HepG2 (cell line): ENCODE data around the gene RASL12. TPM values are rescaled to one million over a fixed set of nuclear protein-coding genes. Genes with fewer than 3 reads are reported as not detected.
A peak's percentile ranks its signal among the peaks of the same experiment; 100 is the strongest.

Experiments used
- ARID3A ChIP-seq: IDR thresholded peaks from 2 replicates; pipeline ENCODE4 v1.6.1; 2012; ENCODE audit warnings: low read depth, low read length, improper control_type of control experiment
- DDIT3 ChIP-seq: sonication (generic); formaldehyde crosslinking; IDR thresholded peaks from 2 replicates; pipeline ENCODE4 v1.4.0; 2020; ENCODE audit warnings: mild to moderate bottlenecking, missing genetic modification reagents
- EEA1 ChIP-seq: sonication (generic); formaldehyde crosslinking; IDR thresholded peaks from 2 replicates; pipeline ENCODE4 v1.5.1; 2020; ENCODE audit warnings: mild to moderate bottlenecking, missing genetic modification reagents, borderline replicate concordance
- FUBP1 ChIP-seq: sonication (generic); formaldehyde crosslinking; IDR thresholded peaks from 2 replicates; pipeline ENCODE4 v1.5.1; 2020; ENCODE audit warnings: missing genetic modification reagents, mild to moderate bottlenecking, borderline replicate concordance
- GPN1 ChIP-seq: sonication (generic); formaldehyde crosslinking; IDR thresholded peaks from 2 replicates; pipeline ENCODE4 v1.5.1; 2020; ENCODE audit warnings: missing genetic modification reagents, borderline replicate concordance
- PHF8 ChIP-seq: sonication (generic); formaldehyde crosslinking; IDR thresholded peaks from 2 replicates; pipeline ENCODE4 v1.5.0; 2020; ENCODE audit warnings: missing genetic modification reagents
- PRDM10 ChIP-seq: sonication (generic); formaldehyde crosslinking; IDR thresholded peaks from 2 replicates; pipeline ENCODE4 v1.4.0; 2020; ENCODE audit warnings: low read depth, missing genetic modification reagents
- PREB ChIP-seq: sonication (generic); formaldehyde crosslinking; IDR thresholded peaks from 2 replicates; pipeline ENCODE4 v1.4.0; 2020; ENCODE audit warnings: missing genetic modification reagents
- PRPF4 ChIP-seq: fragments of 200-400 bp; formaldehyde crosslinking; IDR thresholded peaks from 2 replicates; pipeline ENCODE4 v1.6.1; 2016; ENCODE audit warnings: low read length, low read depth; ENCODE audit not compliant: poor library complexity, severe bottlenecking
- REXO4 ChIP-seq: sonication (generic); formaldehyde crosslinking; IDR thresholded peaks from 2 replicates; pipeline ENCODE4 v1.8.0; 2022; ENCODE audit warnings: missing genetic modification reagents, mild to moderate bottlenecking, borderline replicate concordance
- RNF2 ChIP-seq: fragments of 450-650 bp; conservative IDR thresholded peaks from 2 replicates; pipeline ENCODE4 v1.6.1; 2016; ENCODE audit warnings: low read depth
- RXRB ChIP-seq: IDR thresholded peaks from 2 replicates; pipeline ENCODE4 v1.6.1; 2016; ENCODE audit warnings: borderline replicate concordance, missing genetic modification reagents, missing compliant biosample characterization
- ZNF207 ChIP-seq: fragments of 450-650 bp; IDR thresholded peaks from 2 replicates; pipeline ENCODE4 v1.6.1; 2016; ENCODE audit warnings: antibody characterized with exemption, borderline replicate concordance
- ZNF512B ChIP-seq: sonication (generic); formaldehyde crosslinking; IDR thresholded peaks from 2 replicates; pipeline ENCODE4 v1.5.1; 2020; ENCODE audit warnings: missing genetic modification reagents, mild to moderate bottlenecking, borderline replicate concordance
- ZNF547 ChIP-seq: sonication (generic); formaldehyde crosslinking; IDR thresholded peaks from 2 replicates; pipeline ENCODE4 v1.5.1; 2020; ENCODE audit warnings: mild to moderate bottlenecking, missing genetic modification reagents
- ZNF746 ChIP-seq: sonication (generic); formaldehyde crosslinking; IDR thresholded peaks from 2 replicates; pipeline ENCODE4 v1.8.0; 2022; ENCODE audit warnings: mild to moderate bottlenecking, missing genetic modification reagents
- polyA plus RNA-seq, 8 experiments: library from polyadenylated mRNA; depleted of rRNA in 3 of 8; stranded (reverse) in 7 of 8; unstranded in 1 of 8; fragments of >200 nt; fragmentation: Illumina TruSeq in 4 of 8; extraction: Trizol in 4 of 8; gene quantifications; 2 replicates each; pipeline versions ENCODE4 v1.2.1 to v1.2.3, GENCODE V29; 2011 to 2016; ENCODE audit warnings: low read depth in 4 of 8, missing spikeins in 1 of 8, mixed read lengths in 1 of 8; ENCODE audit not compliant: insufficient read depth in 1 of 8
- total RNA-seq, 5 experiments: library from RNA; depleted of rRNA; stranded (reverse); fragments of >200 nt; fragmentation: Illumina TruSeq; extraction: Trizol; gene quantifications; 2 replicates each; pipeline ENCODE4 v1.2.3, GENCODE V29; 2016; ENCODE audit warnings: low read depth in 1 of 5

RASL12 gene
- total and polyA plus RNA-seq, 2 of the 13 experiments (the other 11 are each of a cell fraction or from before 2014, with no cell fraction given): 0.16 to 0.55 TPM

GRCh38 chr15:65044724-65045481 lies 22.9 kb downstream of the RASL12 start, which contains the start of gene SLC51B (continued):
- TF ChIP-seq ARID3A (no peak; the same call in 1 of the 2 replicates), PREB (CRISPR knock-in tag) (no peak), ZNF547 (CRISPR knock-in tag) (no peak), ZNF746 (CRISPR knock-in tag) (no peak; the same call in 1 of the 2 replicates), FUBP1 (no peak), DDIT3 (CRISPR knock-in tag) (no peak), GPN1 (CRISPR knock-in tag) (no peak), EEA1 (no peak), RXRB (CRISPR knock-in tag) (peak; percentile 98), PHF8 (CRISPR knock-in tag) (peak; percentile 49; the same call in 1 of the 2 replicates), PRDM10 (peak; percentile 68; the same call in 1 of the 2 replicates), PRPF4 (peak; percentile 36), ZNF512B (no peak), RNF2 (no peak), REXO4 (CRISPR knock-in tag) (no peak), ZNF207 (no peak)
